ENCODE data around the gene RPS27L. TPM values are rescaled to one million over a fixed set of nuclear protein-coding genes. Genes with fewer than 3 reads are reported as not detected.

Gene RPS27L
- total and polyA plus RNA-seq, 9 of the 15 experiments (the other 6 are each of a cell fraction or from before 2014, with no cell fraction given), result 72.2 to 382 (median 116) TPM

GRCh38 chr15:63112871-63113270 is 44.4 kb downstream of the RPS27L start (continued):
- TF ChIP-seq ATF7 (IDR thresholded peaks at IDR 0.05) (peak; percentile 57; the same call in 1 of the 2 replicates), SAFB2 (IDR thresholded peaks at IDR 0.05; ENCODE audit: borderline replicate concordance, low read depth, low read length, severe bottlenecking) (no peak), WHSC1 (IDR thresholded peaks at IDR 0.05; ENCODE audit: low read length) (no peak), ZNF449 (CRISPR knock-in tag; IDR thresholded peaks at IDR 0.05) (no peak), MTA3 (IDR thresholded peaks at IDR 0.05; ENCODE audit: borderline replicate concordance) (no peak; the same call in 1 of the 2 replicates), NFE2 (IDR thresholded peaks at IDR 0.05; ENCODE audit: low read depth) (peak; percentile 89), GABPA (tag; conservative IDR thresholded peaks at IDR 0.05; ENCODE audit: low read depth) (no peak), ZNF583 (CRISPR knock-in tag; IDR thresholded peaks at IDR 0.05) (no peak), ZMIZ1 (IDR thresholded peaks at IDR 0.05; ENCODE audit: low read depth in 2 of 2, low read length in 2 of 2) (no peak), ZNF79 (CRISPR knock-in tag; IDR thresholded peaks at IDR 0.05; ENCODE audit: low read depth) (no peak), EZH2 (IDR thresholded peaks at IDR 0.05; ENCODE audit: borderline replicate concordance, low read depth, low read length) (no peak), ZNF707 (CRISPR knock-in tag; conservative IDR thresholded peaks at IDR 0.05) (no peak), ZNF57 (CRISPR knock-in tag; IDR thresholded peaks at IDR 0.05) (no peak), ZBTB33 (CRISPR knock-in tag; IDR thresholded peaks at IDR 0.05) (no peak), BMI1 (IDR thresholded peaks at IDR 0.05; ENCODE audit: low read length) (no peak), ZBED1 (IDR thresholded peaks at IDR 0.05) (no peak), SNIP1 (IDR thresholded peaks at IDR 0.05; ENCODE audit: low read depth) (no peak), DMBX1 (CRISPR knock-in tag; IDR thresholded peaks at IDR 0.05; ENCODE audit: borderline replicate concordance) (no peak), ZNF316 (IDR thresholded peaks at IDR 0.05) (peak; percentile 95), JUN (IDR thresholded peaks at IDR 0.05; ENCODE audit: borderline replicate concordance, low read depth, low read length) (no peak), JUN (CRISPR knock-in tag; IDR thresholded peaks at IDR 0.05; ENCODE audit: borderline replicate concordance) (no peak), CSDE1 (IDR thresholded peaks at IDR 0.05) (no peak), NFE2L1 (tag; IDR thresholded peaks at IDR 0.05; ENCODE audit: borderline replicate concordance, low read depth) (peak; percentile 74), RBM34 (IDR thresholded peaks at IDR 0.05; ENCODE audit: borderline replicate concordance, insufficient read depth, low read length) (no peak), ZNF324 (CRISPR knock-in tag; IDR thresholded peaks at IDR 0.05) (no peak), SOX6 (IDR thresholded peaks at IDR 0.05) (peak; percentile 62; the same call in 1 of the 2 replicates)

All from K562 (cell line).